ENCODE measurements around the gene QRFP.

QRFP gene, protein sequence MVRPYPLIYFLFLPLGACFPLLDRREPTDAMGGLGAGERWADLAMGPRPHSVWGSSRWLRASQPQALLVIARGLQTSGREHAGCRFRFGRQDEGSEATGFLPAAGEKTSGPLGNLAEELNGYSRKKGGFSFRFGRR

DNA sequence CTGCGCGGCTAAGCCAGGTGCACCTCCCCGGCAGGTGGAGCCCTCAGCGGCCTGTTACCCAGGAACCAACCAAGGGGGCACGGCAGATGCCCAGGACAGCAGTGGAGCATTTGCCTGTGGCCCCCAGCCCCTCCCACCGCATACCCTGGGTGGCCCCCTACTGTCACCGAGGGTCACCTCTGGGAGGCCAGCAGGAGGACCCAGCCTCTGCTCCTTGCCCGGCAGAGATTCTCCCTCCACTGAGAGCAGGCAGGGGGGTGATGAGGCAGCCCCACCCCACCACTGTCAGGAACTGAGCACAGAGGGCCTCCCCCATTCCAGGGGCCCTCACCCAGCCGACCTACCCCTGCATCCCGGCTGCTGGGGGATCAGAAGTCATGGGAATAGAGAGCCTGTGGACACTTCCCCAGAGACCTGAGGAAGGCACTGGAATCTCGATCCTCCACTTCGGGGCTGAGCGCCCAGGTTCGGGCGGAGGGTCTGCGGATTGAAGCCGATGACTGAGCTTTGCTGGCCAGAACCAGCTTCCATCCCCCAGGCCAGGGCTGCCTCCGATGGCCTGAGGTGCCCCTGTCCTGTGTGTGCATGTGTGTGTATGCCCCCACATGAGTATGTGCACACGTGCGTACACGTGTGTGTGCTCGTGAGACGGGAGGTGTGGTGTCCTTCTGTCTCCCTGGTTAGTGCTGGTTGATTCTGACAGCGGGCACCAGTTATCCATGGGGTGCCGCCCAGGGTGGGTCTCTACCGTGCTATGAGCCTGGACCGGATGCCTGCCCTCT is at the start of gene QRFP:
TSS of gene QRFP (minus strand) at position 580 of the 782 bp plus-strand sequence. CDS start 2,974 bp downstream, outside the sequence.
- no peak for DNase-seq

DNA sequence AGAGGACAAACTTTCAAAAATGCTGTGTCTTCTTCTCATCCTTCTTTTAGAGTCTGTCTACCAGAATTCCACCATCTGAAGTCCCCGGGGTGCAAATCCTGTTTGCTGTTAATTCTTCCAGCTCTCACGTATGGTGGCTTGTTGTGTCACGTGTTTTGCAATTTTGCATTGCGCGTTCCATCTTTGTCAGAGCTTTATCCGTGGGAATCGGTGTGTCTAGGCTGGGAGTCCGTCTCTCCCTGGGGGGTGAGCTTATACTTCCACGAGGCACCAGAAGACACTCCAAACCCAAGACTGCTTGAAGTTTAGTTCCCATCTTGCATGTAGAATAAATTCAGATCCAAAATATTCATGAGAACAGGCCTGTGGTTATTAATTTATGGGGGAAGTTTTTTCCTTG is 48.6 kb upstream of the QRFP start:
- DNase-seq: no peak

DNA sequence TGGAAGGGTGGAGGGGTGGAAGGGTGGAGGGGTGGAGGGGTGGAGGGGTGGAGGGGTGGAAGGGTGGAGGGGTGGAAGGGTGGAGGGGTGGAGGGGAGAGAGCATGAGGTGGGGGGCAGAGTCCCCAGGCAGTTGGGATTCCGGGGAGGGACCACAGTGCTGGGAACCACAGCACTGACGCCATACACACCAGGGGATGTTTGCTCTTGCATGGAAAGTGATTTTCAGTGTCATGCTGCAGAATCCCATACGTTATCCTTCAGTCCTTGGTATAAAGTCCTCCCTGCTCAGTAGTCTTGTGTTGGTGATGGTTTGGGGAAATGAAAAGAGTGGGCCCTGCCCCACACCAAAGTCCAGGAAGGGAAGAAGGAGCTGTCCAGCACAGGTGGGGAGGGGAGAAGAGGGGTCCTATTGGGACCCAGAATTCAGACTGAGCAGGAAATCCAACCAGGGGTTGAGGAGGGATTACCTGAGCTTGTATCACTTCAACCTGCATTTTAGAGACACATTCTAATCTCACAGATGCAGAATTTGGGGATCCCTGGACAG is 48.0 kb upstream of the QRFP start:
- no peak for DNase-seq

DNA sequence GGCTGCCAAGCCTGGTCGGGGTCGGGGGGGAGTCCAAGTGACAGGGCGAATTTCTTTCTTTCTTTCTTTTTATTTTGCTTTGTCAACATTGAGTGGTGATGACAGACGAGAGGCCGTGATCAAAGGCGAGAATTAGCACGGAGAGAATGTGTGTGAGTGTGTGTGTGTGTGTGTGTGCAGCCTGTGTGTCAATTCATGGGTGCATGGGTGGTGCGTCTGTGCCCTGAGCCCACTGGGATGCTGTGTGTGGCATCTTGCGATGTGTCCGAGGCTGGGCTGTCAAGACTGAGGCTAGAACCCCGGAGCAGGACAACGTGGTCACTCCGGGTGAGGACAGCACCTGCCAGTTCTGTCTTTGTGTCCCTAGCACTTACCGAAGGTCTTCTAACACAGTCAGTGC is 47.2 kb upstream of the QRFP start:
- no peak for DNase-seq

DNA sequence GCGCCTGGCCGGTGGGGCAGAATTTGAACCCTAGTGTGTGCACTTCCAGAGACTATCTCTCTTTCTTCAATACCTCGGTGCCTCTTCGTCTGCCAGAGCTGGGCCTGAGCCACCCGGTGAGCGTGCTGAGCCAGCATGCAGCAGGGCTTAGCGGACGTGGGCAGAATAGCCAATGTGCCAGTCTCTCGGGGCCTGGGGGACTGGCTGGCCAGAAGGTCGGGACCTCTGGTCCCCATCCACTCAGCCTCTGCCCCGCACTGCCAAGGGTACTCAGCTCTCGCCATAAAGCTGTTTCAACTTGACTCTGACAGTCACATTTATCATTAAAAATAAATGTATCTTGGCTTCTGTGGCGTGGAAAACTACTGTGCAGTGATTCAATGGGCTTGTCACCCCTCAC is 46.6 kb upstream of the QRFP start:
- no peak for DNase-seq

DNA sequence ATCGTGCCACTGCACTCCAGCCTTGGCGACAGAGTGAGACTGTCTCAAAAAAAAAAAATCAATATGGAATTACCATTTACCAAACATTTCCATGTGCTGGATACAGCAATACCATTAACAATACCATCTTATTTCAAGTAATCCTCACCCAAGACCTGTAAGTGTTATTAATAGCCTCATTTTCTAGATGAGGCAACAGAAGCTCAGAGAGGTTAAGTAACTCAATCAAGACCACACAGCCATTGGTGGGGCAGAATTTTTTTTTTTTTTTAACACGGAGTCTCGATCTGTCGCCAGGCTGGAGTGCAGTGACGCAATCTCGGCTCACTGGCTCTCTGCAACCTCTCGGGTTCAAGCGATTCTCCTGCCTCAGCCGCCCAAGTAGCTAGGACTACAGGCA is 46.1 kb upstream of the QRFP start:
- no peak for DNase-seq

DNA sequence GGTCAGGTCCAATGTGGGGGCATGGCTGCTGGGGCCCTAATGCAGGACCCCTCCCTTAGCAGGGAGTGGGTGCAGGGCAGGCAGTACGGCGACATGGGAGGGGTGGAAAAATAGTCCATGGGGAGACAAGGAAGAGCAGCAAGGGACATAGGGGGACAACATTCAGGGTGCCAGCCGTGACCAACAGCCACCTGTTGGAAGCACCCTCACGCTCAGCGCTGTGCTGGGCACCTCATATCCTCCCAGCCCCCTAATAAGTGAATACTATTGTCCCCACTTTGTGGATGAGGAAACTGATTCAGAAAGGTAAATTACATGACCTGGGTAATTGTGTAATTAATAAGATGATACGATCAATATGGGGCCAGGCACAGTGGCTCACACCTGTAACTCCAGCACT is 45.5 kb upstream of the QRFP start:
- no peak for DNase-seq

DNA sequence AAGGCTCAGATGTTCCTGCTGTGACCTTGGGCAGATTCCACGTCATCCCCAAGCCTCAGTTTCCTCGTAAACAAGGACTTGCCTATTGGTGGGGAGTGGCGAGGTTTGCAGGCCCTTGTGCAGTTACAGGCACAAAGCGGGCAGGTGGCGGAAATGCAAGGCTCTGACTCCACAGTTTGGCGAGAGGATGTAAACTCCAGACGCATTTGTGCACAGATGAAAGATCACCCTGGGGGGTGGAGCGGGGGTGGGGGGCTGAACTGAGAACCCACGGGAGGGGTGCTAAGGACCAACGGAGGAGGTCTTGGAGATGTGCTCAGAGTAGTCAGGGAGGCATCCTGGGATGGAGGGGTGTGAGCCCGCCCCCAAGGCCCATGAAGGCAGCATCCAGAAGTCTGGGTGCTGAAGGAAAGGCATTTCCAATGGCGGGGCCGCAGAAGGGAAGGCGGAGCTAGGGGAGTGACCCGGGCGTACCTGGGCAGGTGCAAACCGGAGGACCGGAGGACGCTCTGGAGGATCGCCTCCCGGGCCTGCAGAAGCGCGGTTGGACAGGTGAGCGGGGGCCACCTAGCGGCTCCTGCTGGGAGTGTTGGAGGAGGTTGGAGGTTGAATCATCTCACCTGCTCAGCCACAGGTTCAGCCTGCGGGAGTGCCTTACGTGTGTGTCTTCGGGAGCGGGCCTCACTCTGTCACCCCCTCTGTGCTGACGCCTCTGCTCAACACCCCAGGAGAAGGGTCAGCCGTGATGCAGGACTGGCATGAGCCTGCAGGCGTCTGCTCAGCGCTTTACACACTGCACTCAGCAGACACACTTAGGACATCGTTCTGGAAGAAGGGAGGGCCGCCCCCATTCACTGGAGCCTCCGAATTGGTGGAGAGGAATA is 44.3 kb upstream of the QRFP start:
- DNase-seq: peak; percentile 59

DNA sequence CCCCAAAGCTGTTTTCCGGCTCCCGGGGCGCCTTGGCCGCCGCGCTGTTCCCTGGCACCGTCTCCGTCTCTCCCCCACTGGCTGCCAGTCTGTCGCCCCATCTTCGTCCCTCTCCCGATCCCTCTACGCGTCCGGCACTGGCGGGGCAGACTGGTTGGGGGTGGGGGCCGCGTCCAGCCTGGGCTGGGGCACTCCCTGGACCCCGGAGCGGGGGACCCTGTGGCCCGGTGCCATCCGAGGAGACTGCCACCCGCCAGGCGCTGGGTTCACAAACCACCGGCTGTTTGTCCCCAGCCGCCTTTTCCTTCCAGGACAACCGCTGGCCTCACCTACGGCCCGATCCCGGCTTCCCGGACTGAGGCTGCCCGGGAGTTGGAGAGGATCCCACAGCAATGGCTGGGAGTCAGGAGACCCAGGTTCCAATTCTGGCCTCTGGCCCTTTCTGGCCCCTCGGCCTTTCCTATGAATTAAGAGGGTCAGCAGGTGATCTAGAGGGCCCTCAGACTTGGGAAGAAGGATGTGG is 43.5 kb upstream of the QRFP start:
- no peak for DNase-seq

DNA sequence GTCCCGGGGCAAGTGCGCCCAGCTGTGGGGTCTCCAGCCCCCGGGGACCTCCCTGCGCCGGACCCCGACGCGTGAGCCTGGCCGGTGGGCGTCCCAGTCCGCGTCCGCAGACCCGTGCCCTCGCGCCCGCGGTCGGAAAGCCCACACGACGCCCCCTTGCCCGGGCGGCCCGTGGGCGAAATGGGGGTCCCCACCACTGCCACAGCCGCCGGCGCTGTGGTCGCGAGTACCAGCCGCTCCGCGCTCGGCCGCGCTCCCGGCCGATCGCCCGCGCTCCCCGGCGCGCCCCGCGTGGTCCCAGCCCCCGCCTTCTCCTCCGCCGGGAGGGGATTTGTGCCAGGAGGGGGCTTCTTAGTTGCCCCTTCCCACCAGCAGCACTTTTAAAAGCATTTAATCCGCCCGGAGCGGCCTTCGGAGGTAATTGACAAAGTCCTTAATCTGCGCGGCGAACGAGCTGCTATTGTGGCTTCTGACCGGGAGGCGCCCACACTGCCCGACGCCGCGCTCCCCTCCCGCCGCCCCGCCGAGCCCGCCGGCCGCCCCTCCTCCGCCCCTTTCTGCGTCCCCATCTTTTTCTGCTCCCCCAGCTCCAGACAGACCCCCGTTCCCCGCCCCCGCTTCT is 42.9 kb upstream of the QRFP start:
- DNase-seq: no peak

DNA sequence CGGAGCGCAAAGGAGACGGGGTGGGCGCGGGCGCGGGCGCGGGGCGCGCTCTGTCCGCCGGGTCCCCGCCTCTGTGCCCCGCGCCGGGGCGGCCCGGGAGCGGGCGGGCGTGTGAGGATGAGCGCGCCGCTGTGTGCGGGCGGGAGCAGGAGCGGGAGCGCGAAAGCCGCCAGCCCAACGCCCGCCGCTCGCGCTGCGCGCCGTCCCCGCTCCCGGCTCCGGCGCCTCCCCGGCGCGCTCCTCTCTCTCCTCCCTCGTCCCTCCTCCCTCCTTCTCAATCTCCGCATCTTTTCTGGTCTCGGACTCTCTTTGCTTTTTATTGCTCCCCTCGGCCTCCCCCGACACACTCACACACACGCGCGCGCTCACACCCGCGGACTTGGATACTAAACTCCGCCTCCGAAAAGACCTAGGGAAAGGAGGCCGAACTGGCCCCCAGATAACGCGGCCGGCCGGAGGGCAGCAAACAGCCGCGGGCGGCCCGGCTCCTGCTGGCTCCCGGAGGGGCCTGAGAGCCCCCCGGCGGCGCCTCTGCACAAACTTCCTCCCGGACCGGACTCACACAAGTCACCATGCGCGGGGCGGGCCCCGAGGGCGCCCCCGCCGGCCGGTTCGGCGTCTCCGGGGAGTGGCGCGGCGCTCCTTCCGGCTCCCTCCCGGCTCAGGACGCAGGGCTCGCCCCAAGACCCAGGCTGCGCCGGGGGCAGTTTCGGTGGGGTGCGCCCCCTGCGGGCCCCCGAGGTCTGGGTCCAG is 42.2 kb upstream of the QRFP start, which contains the start of gene FIBCD1:
TSS of gene FIBCD1 (minus strand) at position 596 of the 753 bp plus-strand sequence. CDS start 640 bp downstream, outside the sequence.
- DNase-seq: no peak

DNA sequence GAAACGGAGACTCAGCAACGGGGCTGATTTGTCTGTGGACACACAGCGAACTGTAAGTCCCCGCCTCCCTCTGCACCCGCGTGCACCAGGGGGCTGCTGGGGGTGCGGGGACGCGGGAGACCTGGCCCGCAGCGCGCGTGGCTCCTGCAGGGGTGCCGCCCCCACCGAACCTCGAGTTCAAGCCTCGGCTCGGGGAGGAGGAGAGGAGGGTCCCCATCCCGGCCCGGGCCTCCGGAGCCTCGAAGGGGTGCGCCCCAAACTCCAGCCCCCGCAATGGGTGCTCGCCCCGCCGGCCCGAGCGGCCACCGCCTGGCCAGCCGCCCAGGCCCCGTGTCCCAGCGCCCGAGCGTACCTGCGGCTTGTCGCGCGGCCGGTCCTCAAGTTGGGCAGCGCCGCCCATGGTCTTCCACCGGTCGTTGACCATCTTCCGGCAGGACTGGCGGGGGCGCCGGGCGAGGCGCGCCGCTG is 41.6 kb upstream of the QRFP start:
- DNase-seq: no peak

DNA sequence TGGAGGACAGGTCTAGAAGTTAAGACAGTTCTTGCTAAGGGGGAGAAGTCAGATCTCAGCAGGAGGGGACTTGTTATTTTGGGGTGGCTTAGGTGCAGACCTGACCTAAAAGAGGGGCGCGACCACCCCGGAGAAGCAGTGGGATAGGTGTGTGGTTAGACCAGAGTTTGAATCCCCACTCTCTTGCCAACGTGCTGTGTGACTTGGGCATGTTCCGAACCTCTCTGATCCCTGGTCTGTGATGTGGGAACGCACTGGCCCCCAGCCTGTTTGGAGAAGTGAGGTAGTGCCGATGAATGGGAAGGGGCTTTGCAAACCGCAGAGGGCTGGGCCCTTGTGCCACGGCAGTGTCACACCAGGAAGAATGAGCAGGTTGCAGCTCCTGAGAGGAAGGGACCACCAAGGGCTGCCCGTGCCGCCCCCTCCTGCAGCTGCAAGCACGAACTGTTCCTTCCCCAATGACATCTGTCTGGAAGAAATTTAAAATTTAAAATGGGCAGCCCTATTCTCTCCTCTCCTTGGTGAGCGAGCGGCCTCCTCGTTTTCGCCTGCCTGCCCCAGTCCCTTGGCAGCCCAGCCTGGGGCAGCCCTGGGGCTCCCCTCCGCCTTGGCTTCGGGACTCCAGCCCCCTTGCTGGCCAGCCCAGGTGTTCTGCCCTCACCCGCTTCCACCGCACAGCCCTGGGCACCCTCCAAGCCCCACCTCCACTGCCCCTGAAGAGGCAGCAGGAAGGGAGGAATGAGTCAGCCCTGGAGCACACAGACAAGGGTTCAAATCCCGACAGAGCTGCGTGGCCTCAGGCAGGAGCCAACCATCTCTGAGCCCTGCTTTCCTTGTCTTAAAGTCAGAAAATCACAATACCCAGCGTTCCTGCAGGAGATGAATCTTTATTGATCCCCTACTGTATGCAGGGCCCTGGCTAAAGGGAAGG is 40.8 kb upstream of the QRFP start:
- no peak for DNase-seq

DNA sequence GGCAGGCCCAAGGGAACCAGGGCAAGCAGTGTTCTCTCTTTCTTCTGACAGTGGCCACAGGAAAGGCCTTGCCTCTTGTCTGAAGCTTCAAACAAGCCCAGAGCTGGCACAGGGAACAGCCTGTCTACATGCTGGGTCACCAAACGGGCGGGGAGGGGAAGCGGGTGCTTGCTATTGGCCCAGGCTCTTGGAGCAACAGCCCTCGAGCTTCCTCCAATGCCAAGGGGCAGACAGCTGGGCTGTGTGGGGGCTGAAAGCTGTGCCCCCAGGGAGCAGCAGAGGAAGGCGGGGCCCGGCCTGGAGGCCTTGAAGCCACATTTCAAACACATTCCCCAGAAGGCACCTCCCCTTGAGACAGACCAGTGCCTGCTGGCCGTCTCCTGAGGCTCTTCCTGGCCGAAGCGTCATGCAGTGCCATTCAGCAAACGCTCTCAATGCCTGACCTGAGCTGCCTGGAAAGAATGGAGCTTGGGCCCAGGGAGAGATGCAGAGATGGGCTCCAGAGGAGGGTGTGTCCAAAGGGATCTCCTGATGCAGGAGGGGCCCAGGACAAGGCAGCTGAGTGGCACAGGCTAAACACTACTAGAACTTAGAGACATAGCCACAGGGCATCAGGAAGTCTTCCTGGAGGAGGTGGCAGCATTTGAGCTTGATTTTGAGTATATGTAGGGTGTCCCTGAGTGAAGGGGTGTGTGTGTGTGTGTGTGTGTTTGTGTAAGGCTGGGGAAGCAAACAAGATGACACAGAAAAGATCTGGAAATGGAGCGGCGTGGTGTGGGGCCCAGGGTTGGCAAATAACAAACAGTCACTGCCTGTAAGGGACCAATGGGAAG is 39.9 kb upstream of the QRFP start:
- DNase-seq: no peak

DNA sequence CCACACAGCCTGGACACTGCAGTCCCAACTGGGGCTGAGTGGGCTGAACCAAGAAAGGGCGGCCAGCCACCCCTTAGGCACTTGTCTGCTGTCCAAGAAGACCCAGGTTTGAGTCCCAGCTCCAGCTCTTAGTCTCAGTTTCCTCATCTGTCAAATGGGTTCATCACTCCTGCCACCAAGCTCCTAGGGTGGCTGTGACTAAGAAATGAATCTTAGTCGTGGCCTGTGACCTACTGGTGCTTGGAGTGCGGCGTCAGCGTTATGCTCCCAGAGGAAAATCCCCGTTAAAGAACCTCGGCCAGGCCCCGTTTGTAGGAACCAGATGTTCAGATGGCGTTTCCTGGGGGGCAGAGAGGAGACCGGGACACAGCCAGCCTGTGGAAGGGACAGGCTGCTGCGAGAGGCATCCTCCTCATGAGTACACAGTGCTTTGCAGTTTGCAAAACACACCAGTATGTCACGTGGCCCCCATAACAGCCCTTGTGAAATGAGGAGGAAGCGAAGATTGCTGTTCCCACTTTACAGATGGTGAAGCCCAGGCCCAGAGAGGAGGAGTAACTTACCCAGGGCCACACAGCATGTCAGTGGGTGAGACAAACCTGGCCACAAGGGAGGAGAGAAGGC is 39.1 kb upstream of the QRFP start:
- no peak for DNase-seq

DNA sequence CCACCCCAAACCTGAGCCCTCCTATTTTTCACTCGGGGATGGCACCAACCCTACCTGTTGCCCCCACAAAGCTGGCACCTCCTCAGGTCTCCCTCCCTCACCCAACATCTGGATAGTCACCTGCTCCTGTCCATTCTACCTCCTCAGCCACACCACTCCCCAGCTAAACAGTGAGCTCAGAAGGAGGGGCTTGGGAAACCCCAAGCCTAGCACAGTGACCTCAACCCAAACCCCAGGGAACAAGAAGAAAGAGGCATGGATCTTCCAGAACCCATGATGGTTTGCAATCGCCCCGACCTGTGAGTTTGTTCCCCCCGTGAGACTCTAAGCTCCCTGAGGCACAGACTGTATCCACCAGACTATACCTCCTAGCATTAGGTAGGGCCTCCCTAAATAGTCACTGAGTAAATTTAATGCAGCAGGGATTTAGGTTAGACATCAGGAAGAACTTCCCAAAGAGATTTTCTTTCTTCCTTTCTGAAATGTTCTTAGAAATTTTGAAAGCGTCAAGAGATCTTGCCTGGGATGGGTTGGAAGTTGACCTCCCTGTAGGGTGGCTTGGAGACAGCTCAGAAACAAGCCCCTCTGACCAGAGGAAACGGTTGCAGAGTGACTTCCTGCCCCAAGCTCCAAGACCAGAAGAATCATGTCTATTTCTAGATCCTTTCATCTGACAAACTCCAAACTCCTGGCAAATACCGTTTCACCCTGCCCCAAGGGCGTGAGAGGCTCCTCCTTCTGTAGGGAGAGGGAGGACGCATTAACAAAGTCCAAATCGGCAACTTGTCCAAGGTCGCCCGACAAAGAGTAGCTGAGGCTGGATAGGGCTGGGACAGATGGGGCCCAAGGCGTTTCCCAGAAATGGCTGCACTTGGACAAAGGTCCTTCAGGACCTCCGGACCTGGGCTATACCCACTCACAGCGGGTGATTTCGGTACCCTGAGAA is 38.4 kb upstream of the QRFP start:
- no peak for DNase-seq

DNA sequence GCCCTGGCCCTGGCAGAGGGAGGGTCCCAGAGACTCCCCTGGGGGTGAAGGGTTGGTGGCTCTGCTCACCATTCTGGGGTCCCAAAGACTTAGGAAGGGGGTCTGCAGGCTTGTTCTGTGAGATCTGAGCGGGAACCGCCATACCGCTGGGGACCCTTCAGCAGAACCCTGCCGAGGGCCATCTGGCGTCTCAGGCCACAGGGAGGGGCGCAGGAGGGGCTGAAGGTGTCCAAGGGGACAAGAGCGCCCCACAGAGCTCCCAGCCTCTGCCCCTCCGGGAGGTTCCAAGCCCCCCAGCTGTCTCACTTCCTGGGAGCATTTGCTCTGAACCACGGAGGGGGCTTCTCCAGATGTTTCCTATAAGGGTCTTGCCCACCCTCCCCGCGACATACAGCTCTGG is 37.6 kb upstream of the QRFP start:
- no peak for DNase-seq

All from left hindlimb (tissue), 1 donor.